ENCODE measurements around the gene PCBP2. TPM values are rescaled to one million over a fixed set of nuclear protein-coding genes. Genes with fewer than 3 reads are reported as not detected.

Gene PCBP2
- total RNA-seq, 2 experiments from 2014 or later = 209 to 1,015 TPM

DNA sequence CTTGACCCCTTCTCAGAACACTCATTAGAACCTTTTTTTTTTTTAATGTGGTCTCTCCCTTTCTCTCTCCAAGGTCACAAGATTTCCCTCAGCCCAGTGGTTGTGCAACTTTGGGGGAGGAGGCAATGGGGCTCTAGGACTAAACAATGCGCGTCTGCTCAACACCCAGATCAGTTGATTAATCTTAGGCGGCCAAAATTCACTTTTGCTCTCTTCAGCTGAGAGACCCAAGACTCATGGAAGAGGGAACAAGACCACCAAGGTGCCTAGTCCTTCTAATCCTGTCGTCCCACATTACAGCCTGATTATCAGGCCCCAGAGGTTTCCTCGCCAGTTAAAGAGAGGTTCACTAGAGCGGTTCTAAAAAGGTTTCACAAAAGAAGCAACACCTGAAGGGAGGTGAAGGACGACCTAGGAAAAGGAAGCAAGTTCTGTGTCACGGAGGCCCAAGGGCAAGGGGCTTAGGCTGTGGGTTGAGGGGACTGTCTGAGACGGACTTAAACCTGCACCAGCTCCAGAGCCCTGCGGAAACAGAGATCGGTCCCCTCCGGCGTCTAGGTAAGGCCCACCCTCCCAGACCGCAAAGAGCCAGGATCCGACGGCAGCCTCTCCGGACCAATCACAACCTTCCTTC, 48.4 kb downstream of the PCBP2 start:
- H3K27ac ChIP-seq (ENCODE audit: low read depth, low read length, poor library complexity, severe bottlenecking) = peak overlapping the region; percentile 77
- H3K4me2 ChIP-seq (ENCODE audit: low read length) = peak overlapping the region; percentile 93
- no peaks in the 10 kb centered on the region for H3K9me3 ChIP-seq (ENCODE audit: low read length)
- peak overlapping the region; percentile 77 for H3K4me3 ChIP-seq (ENCODE audit: low read depth, low read length, poor library complexity, severe bottlenecking)
- H3K36me3 ChIP-seq (ENCODE audit: insufficient read depth, low read length) = peaks cover 15% of the 10 kb centered on the region; the same call in 1 of the 2 replicates
- DNase-seq (ENCODE audit: low spot score) = no peak
- no peaks in the 10 kb centered on the region for H3K9me2 ChIP-seq (ENCODE audit: insufficient read depth, low read length)
- CTCF ChIA-PET (ENCODE audit: unreplicated experiment) = interaction anchor here (0.6 to 1.9 kb wide), 7 partner anchors 8 to 312 kb away, joined by 3 to 8 read pairs (median 5); partner anchors contain the start of gene AAAS
- TF ChIP-seq, protein P1, sequence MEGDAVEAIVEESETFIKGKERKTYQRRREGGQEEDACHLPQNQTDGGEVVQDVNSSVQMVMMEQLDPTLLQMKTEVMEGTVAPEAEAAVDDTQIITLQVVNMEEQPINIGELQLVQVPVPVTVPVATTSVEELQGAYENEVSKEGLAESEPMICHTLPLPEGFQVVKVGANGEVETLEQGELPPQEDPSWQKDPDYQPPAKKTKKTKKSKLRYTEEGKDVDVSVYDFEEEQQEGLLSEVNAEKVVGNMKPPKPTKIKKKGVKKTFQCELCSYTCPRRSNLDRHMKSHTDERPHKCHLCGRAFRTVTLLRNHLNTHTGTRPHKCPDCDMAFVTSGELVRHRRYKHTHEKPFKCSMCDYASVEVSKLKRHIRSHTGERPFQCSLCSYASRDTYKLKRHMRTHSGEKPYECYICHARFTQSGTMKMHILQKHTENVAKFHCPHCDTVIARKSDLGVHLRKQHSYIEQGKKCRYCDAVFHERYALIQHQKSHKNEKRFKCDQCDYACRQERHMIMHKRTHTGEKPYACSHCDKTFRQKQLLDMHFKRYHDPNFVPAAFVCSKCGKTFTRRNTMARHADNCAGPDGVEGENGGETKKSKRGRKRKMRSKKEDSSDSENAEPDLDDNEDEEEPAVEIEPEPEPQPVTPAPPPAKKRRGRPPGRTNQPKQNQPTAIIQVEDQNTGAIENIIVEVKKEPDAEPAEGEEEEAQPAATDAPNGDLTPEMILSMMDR (conservative IDR thresholded peaks at IDR 0.05; ENCODE audit: low read length) = no peak
- TF ChIP-seq EZH2phosphoT487 (IDR thresholded peaks at IDR 0.05; ENCODE audit: borderline replicate concordance, low read depth, low read length) = no peak
- H2AFZ ChIP-seq (ENCODE audit: low read length) = peak overlapping the region; percentile 58; the same call in 1 of the 2 replicates
- peaks cover 45% of the 10 kb centered on the region for H3K4me1 ChIP-seq (ENCODE audit: insufficient read depth, low read length, poor library complexity, severe bottlenecking)
- BruUV-seq (replicated peaks) = TSS peak; percentile 75
- H4K20me1 ChIP-seq (ENCODE audit: insufficient read depth, low read length) = no peaks in the 10 kb centered on the region
- H3K79me2 ChIP-seq (ENCODE audit: insufficient read depth, low read depth, low read length) = peaks cover 23% of the 10 kb centered on the region
- POLR2A ChIA-PET = interaction anchor here (0.6 to 3.2 kb wide), 24 partner anchors 9 to 398 kb away, joined by 3 to 14 read pairs (median 4); partner anchors contain the start of genes AAAS, ATP5MC2 and PFDN5
- intact Hi-C loops (cut with micrococcal nuclease; ENCODE audit: unreplicated experiment) = loop anchor here (2.0 to 10.0 kb wide), 3 partner anchors 121 to 295 kb away; partner anchors contain the start of gene ITGB7

DNA sequence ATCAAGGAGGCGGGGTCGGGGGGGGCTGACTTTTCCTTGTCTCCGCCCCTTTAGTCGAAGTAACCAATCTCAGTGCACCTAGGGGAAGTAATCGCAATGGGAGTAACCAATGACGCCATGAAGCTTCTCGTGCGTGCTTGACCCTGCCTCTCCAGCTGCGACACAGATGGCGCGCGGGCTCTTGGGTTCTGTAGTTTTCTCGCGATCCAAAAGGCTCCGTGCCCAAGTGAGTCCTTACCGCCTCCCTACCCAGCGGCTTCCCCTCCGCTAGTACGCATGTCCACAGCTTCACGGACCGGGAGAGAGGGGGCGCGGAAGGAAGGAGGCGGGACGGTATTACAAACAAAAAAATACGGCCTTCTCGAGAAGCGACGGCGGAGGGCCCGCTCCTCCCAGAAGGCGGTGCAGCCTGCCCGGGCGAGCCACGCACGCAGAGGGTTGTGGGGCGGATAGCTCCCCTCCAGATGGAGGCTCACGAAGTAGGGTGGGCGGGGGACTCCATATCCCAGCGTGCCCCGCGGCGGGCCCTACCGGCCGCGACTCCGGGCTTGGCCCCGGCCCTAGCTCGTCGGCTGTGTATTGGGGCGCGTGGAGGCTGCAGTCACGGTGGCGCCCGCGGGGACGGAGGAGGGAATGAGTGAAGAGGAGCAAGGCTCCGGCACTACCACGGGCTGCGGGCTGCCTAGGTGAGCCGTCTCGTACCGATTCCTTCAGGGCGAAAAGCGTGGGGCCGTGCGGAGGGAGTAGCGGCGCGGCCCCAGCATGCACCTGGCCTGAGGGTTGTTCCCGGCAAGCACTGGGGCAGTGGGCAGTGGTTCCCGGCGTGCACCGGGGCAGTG, 49.1 kb downstream of the PCBP2 start, which contains the start of gene TARBP2:
TARBP2 (plus strand) TSS at position 508 of the 839 bp plus-strand sequence; CDS start at position 634, 126 bp downstream.
- peak within 1 kb of the TSS; percentile 77 for H3K27ac ChIP-seq (ENCODE audit: low read depth, low read length, poor library complexity, severe bottlenecking)
- POLR2A ChIA-PET = interaction anchor here (0.6 to 3.2 kb wide), 27 partner anchors 8 to 399 kb away, joined by 3 to 14 read pairs (median 4); partner anchors contain the start of genes AAAS, ATP5MC2 and PFDN5
- no TSS peak for BruUV-seq (replicated peaks)
- H3K9me2 ChIP-seq (ENCODE audit: insufficient read depth, low read length) = no peaks in the 10 kb centered on the region
- TF ChIP-seq, protein P1 (conservative IDR thresholded peaks at IDR 0.05; ENCODE audit: low read length) = no peak
- no peak for TF ChIP-seq EZH2phosphoT487 (IDR thresholded peaks at IDR 0.05; ENCODE audit: borderline replicate concordance, low read depth, low read length)
- peaks cover 23% of the 10 kb centered on the region for H3K79me2 ChIP-seq (ENCODE audit: insufficient read depth, low read depth, low read length)
- intact Hi-C loops (cut with micrococcal nuclease; ENCODE audit: unreplicated experiment) = loop anchor here (2.0 to 10.0 kb wide), 3 partner anchors 122 to 296 kb away; partner anchors contain the start of gene ITGB7
- H3K4me3 ChIP-seq (ENCODE audit: low read depth, low read length, poor library complexity, severe bottlenecking) = peak within 1 kb of the TSS; percentile 77
- CTCF ChIA-PET (ENCODE audit: unreplicated experiment) = interaction anchor here (0.6 to 1.9 kb wide), 7 partner anchors 9 to 313 kb away, joined by 3 to 8 read pairs (median 5); partner anchors contain the start of gene AAAS
- H2AFZ ChIP-seq (ENCODE audit: low read length) = peak within 1 kb of the TSS; percentile 44; the same call in 1 of the 2 replicates
- H4K20me1 ChIP-seq (ENCODE audit: insufficient read depth, low read length) = no peaks in the 10 kb centered on the region
- H3K4me2 ChIP-seq (ENCODE audit: low read length) = peak within 1 kb of the TSS; percentile 96
- peaks cover 45% of the 10 kb centered on the region for H3K4me1 ChIP-seq (ENCODE audit: insufficient read depth, low read length, poor library complexity, severe bottlenecking)
- H3K36me3 ChIP-seq (ENCODE audit: insufficient read depth, low read length) = peaks cover 15% of the 10 kb centered on the region; the same call in 1 of the 2 replicates
- no peaks in the 10 kb centered on the region for H3K9me3 ChIP-seq (ENCODE audit: low read length)
- DNase-seq (ENCODE audit: low spot score) = peak; percentile 99

All from OCI-LY7 (cell line).